T-helper 2 cell treated with Interferon-gamma antibody and Interleukin-4, amounts not matched to agents 5 μg/mL and 100 μg/mL, for 36 hours (primary cell): ENCODE measurements around the gene DDRGK1.
"Not testable (repeated sequence)": the region's sequence is repeated elsewhere in the genome, so short reads cannot be mapped to it uniquely, and the experiment has no call there.

Source experiments
- DNase-seq: peaks from one replicate; pipeline ENCODE4 v3.0.0; 2021; ENCODE audit warnings: low spot score
- H3K27ac Mint-ChIP-seq: one replicate; pipeline ENCODE4 v1.8.0; 2021; ENCODE audit warnings: mild to moderate bottlenecking, mixed read lengths
- H3K27me3 Mint-ChIP-seq: one replicate; pipeline ENCODE4 v1.8.0; 2021; ENCODE audit warnings: low read depth, mixed read lengths
- H3K36me3 Mint-ChIP-seq: one replicate; pipeline ENCODE4 v1.8.0; 2021; ENCODE audit warnings: low read depth, mixed read lengths
- H3K4me1 Mint-ChIP-seq: one replicate; pipeline ENCODE4 v1.8.0; 2021; ENCODE audit warnings: low read depth, mixed read lengths
- H3K4me3 Mint-ChIP-seq: one replicate; pipeline ENCODE4 v1.8.0; 2022; ENCODE audit warnings: mild to moderate bottlenecking, moderate library complexity, mixed read lengths
- H3K9me3 Mint-ChIP-seq: one replicate; pipeline ENCODE4 v1.8.0; 2021; ENCODE audit warnings: mixed read lengths

DDRGK1 gene

DNA sequence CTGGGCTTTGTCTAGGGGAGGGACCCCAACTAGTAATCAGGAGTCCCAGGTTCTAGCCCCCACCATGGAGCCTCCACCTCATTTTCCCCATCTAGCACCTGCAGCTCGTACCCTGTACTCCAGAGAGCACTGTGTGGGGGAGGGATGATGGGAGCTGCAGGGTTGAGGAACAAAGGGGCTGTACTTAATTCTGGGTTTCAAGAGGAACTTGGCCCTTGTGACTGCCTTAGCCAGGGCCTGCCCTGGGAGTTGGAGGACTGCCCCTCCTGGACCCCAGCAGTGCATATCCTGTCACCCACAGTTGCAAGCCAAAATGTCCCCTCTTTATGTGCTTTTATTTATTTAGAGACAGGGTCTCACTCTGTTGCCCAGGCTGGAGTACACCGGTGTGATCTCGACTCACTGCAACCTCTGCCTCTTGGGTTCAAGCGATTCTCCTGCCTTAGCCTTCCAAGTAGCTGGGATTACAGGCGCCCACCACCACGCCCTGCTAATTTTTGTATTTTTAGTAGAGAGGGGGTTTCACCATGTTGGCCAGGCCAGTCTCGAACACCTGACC is 11.0 kb upstream of the DDRGK1 start:
- H3K4me3 Mint-ChIP-seq, H3K9me3 Mint-ChIP-seq, H3K36me3 Mint-ChIP-seq, DNase-seq, H3K27me3 Mint-ChIP-seq, H3K27ac Mint-ChIP-seq, H3K4me1 Mint-ChIP-seq: not testable (repeated sequence)

DNA sequence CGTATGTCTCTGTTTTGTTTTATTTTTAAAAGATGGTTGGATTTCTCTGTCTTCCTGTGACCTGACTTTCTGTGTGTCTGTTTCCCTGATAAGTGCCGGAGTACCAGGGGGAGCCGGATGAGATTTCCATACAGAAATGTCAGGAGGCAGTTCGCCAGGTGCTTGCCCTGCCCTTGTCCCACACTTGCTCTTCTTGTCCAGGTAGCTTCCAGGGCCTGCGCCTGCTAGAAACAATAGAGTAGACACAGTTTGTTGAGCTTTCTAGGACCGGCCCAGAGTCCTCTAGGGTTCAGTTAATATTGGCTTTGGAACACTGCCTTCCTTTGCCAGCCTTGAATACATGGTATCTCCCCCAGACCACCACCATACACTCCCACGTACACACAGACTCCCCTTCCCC is 8.7 kb upstream of the DDRGK1 start:
- no peak overlapping the region for H3K27ac Mint-ChIP-seq

DNA sequence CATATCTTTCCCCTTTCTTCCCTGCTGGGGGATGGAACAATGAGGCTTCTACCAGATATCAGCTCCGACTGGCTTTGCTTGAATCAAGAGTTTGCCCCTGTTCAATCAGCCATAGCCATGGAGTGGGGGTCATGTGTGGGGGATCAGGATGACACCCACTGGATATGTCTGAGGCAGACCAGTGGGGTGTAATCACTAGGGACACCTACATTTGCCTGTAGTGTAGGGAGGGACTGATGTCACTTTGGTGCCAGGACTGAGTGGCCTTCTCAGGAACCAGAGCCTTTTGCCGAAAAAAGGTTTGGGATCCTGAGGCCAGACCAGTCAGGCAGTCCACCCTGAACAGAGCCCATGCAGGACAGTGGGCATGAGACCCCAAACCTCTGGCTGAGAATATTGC is 5.9 kb upstream of the DDRGK1 start:
- DNase-seq, result no peak
- H3K27ac Mint-ChIP-seq, result peak overlapping the region; percentile 15
- H3K4me3 Mint-ChIP-seq, result peak overlapping the region; percentile 90
- H3K27me3 Mint-ChIP-seq, result no peaks in the 10 kb centered on the region
- H3K4me1 Mint-ChIP-seq, result peaks cover 12% of the 10 kb centered on the region
- peaks cover 10% of the 10 kb centered on the region for H3K36me3 Mint-ChIP-seq
- H3K9me3 Mint-ChIP-seq, result no peaks in the 10 kb centered on the region

More for the DNA sequence above, 8.7 kb upstream of the DDRGK1 start:
- Mint-ChIP-seq H3K4me1 (peaks cover 12% of the 10 kb centered on the region), H3K4me3 (no peak overlapping the region), H3K27me3 (no peaks in the 10 kb centered on the region), H3K9me3 (no peaks in the 10 kb centered on the region), H3K36me3 (peaks cover 10% of the 10 kb centered on the region)
- DNase-seq, result no peak

DNA sequence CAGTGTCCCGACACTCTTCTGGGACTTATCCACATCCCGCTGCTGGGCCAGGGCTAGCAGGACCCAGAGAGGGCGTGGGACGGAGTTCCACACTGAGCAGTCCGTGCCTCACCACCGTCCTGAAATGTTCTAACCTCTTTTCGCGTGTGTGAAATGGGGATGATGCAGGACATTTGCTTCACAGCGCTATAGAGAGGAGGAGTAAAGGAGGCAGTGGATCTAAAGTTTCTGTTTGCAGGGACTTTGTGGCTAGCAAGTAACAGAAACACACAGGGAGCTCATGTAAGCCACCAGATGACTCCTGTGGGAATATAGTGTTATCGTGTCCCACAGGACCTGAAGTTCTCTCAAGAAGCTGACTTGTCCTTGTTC is 5.5 kb upstream of the DDRGK1 start:
- peaks cover 10% of the 10 kb centered on the region for H3K36me3 Mint-ChIP-seq
- H3K9me3 Mint-ChIP-seq, result no peaks in the 10 kb centered on the region
- H3K4me1 Mint-ChIP-seq, result peaks cover 12% of the 10 kb centered on the region
- DNase-seq, result no peak
- H3K4me3 Mint-ChIP-seq, result peak overlapping the region; percentile 90
- H3K27me3 Mint-ChIP-seq, result no peaks in the 10 kb centered on the region
- peak overlapping the region; percentile 95 for H3K27ac Mint-ChIP-seq

DNA sequence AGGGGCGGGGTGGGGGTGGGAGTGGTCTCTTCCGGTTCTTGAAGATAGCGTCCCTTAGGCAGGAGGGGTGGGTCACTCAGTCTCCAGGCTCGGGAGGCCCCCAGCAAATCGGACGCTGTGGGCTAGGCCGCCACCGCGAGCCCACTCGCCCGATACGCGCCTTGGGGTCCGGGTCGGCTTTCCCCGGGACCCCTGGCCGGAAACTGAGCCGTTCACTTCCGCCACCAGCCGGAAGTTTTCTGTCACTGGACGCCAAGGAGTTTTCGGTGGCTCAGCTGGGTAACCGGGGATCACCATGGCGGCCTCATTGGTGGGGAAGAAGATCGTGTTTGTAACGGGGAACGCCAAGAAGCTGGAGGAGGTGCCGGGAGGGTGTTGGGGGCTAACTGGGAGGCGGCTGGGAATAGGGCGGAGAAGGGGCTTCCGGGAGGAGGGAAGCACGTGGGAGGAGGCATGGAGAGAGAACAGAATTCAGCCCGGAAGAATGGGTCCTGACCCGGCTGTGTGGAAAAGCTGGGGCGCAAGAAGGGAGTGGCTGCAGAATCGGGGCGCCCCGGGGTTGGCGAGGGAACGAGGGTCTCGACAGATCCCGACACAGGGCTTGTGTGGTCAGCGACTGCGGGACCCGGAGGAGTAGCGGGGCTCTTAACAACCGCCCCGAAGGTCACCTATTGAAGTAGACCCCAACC is 4.9 kb upstream of the DDRGK1 start, which contains the start of gene ITPA:
Gene ITPA, plus strand, starts transcription at position 242 of the 689 bp plus-strand sequence. Its CDS starts 54 bp downstream, at position 296.
- peaks cover 10% of the 10 kb centered on the region for H3K36me3 Mint-ChIP-seq
- no peaks in the 10 kb centered on the region for H3K27me3 Mint-ChIP-seq
- H3K4me3 Mint-ChIP-seq, result peak within 1 kb of the TSS; percentile 90
- DNase-seq, result peak; percentile 62
- H3K9me3 Mint-ChIP-seq, result no peaks in the 10 kb centered on the region
- peak within 1 kb of the TSS; percentile 95 for H3K27ac Mint-ChIP-seq
- peaks cover 14% of the 10 kb centered on the region for H3K4me1 Mint-ChIP-seq

DNA sequence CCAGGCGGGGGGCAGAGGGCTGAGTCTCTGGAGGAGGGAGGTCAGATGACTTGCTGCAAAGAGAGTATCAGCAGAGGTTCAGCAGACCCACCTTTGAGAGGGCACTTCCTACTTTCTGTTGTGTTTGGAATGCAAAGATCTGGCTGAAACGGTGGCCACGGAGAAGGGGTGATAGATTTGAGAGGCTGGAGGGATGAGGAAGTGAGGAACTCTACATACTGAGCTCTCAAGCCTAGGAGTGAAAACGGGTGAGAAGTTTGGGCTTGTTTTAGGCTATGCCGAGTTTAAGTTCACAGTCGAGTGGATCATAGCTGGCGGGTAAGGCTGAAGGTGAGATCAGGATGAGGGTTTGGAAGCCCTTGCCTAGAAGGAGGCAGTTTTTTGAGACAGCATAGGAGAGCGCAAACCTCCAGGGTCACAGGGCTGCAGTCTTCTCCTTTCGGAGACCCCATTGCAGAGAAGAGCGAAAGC is 4.3 kb upstream of the DDRGK1 start:
- no peaks in the 10 kb centered on the region for H3K27me3 Mint-ChIP-seq
- DNase-seq, result no peak
- H3K9me3 Mint-ChIP-seq, result no peaks in the 10 kb centered on the region
- peaks cover 6% of the 10 kb centered on the region for H3K36me3 Mint-ChIP-seq
- peak overlapping the region; percentile 90 for H3K4me3 Mint-ChIP-seq
- H3K4me1 Mint-ChIP-seq, result peaks cover 14% of the 10 kb centered on the region
- peak overlapping the region; percentile 91 for H3K27ac Mint-ChIP-seq

DNA sequence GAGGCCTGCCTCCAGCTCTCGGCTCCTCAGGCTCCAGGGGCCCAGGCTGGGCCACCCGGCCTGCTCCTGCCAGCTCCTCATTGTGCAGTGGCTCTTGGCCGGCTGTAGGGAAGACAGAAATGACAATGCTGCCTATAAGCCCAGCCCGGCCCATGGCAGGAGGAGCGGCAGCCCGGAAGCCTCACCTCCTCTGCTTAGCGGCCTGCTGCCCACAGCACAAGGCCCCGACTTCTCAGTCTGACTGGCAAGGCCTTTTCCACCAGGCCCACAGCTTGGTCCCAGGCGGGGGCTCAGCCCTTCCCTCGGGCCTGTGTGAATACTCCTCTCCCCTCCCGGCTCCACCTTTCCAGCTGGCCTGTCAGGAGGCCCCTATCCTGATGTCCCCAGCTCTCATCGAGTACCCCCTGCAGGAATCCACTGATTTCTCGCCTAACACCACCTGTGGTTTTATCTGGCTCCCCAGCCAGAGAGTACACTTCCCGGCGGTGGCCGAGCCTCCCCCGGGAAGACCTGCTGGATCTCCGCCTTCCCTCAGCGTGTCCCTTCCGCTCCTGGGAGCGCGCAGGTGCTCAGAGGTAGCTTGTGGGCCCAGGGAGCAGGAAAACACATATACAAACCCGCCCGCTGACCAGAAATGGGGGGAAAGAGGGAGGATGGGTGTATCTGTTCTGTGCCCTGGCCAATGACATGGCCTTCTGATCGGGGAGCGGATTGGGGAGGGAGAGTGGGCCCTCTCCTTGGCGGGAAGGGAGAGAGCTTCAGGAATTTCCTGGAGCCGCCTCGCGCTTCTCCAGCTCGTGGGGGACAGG is 963 bp downstream of the DDRGK1 start:
- peak overlapping the region; percentile 98 for H3K4me3 Mint-ChIP-seq
- DNase-seq, result peak; percentile 23
- H3K27ac Mint-ChIP-seq, result peak overlapping the region; percentile 97
- H3K27me3 Mint-ChIP-seq, result no peaks in the 10 kb centered on the region
- peaks cover 8% of the 10 kb centered on the region for H3K4me1 Mint-ChIP-seq
- H3K9me3 Mint-ChIP-seq, result no peaks in the 10 kb centered on the region
- H3K36me3 Mint-ChIP-seq, result peaks cover 29% of the 10 kb centered on the region

DNA sequence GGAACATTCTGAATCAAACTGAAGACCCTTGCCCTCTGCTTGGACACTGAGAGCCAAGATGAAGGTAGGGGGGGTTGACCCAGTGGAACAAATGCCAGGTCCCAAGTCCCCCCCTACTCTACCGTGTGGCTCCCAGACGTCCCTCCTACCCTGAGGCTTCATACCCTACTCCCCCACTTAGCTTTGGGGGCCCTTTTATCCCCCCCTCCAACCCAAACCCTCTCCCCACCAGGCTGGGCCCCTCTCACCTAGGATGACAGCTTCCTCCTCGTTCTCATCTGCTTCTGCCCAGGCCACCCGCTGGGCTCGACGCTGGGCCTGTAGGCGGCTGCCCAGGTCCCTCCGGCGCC is 1.5 kb downstream of the DDRGK1 start:
- Mint-ChIP-seq H3K4me3 (no peak overlapping the region), H3K27me3 (no peaks in the 10 kb centered on the region), H3K9me3 (no peaks in the 10 kb centered on the region), H3K36me3 (peaks cover 29% of the 10 kb centered on the region), H3K27ac (no peak overlapping the region), H3K4me1 (peaks cover 7% of the 10 kb centered on the region)
- no peak for DNase-seq

DNA sequence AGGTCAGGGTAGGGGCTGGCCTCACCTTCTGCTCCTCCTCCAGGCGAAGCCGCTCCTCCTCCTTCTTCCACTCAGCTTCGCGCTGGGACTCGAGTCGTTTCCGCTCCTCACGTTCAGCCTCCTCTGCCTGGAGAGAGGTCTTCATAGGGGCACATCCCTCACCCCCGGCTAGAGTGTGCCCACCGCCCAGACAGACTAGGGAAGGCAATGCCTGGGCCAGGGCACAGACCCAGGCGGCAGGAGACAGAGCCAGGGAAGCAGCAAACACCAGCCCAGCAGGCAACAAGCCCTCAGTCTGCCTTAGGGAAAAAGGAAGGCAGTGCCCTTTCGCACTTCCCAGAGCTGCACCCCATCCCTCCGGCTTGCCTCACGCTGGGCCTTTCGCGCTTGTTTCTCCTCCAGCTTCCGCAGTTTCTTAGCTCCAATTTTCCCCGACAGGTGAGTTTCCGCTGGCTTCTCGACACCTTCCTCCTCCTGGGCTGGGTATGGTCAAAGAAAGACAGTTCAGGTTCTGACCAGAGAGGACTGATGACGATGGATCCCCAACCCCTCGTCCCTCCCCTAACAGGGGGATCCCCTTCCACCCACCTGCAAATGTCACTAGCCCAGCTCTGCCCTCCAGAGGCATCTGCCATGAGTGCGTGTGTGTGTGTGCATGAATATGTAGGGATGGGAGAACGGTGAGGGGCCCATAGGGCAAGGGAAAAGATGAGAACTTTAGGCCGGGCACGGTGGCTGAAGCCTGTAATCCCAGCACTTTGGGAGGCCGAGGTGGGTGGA is 4.3 kb downstream of the DDRGK1 start:
- Mint-ChIP-seq H3K9me3 (no peaks in the 10 kb centered on the region), H3K36me3 (peaks cover 42% of the 10 kb centered on the region), H3K27ac (no peak overlapping the region), H3K4me3 (no peak overlapping the region), H3K27me3 (no peaks in the 10 kb centered on the region), H3K4me1 (peaks cover 7% of the 10 kb centered on the region)
- DNase-seq, result no peak

DNA sequence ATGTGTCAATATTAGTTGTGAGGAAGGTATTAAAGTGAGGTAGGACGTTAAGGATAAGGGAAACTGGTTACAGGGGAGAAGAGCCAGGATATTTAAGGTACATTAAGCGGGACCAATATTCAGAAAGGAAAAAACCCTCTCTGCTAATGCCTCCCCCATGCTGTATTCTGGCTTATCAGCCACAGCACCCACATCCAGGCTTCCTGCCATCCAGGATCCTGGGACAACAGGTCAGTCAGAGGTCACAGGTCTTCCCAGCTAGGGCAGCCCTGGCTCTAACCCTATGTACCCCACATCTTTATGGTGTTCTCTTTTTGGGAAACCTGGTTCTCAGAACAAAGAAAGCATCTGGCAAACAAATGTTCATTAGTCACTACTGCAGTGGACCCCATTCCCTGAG is 5.3 kb downstream of the DDRGK1 start:
- no peak overlapping the region for H3K27ac Mint-ChIP-seq
- no peaks in the 10 kb centered on the region for H3K9me3 Mint-ChIP-seq
- peaks cover 43% of the 10 kb centered on the region for H3K36me3 Mint-ChIP-seq
- H3K4me3 Mint-ChIP-seq, result no peak overlapping the region
- no peaks in the 10 kb centered on the region for H3K27me3 Mint-ChIP-seq
- DNase-seq, result no peak
- H3K4me1 Mint-ChIP-seq, result peaks cover 6% of the 10 kb centered on the region

DNA sequence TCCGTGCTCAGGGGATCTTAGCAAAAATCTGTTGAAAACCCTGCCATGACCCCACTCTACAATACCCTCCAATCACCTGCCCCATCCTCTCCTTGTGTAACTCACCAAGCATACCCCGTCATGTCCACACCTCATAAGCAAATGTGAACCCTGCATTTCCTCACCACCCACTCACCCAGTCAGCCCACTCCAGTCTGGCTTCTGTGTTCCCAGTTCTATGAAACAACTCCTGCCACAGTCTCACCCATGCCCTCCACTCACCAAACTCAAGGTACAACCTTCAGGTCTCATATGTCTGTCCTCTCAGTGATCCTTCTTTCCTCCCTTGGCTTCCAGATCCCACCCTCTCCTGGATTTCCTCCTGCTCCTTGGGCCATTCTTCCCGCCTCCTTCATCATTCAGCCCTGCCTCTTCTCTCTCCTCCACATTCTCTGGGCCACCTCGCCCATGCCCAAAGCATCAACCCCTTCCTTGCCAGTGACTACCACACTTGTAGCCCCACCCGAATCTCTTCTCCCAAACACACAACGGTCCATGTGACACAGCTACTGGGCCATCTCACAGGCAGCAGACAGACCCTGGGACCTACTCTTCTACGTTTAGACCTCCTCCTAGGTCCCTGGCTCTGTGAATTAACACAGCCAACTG is 8.8 kb downstream of the DDRGK1 start:
- Mint-ChIP-seq H3K27me3 (no peaks in the 10 kb centered on the region), H3K36me3 (peaks cover 53% of the 10 kb centered on the region), H3K27ac (no peak overlapping the region), H3K4me1 (no peaks in the 10 kb centered on the region), H3K9me3 (no peaks in the 10 kb centered on the region), H3K4me3 (no peak overlapping the region)
- DNase-seq, result no peak

DNA sequence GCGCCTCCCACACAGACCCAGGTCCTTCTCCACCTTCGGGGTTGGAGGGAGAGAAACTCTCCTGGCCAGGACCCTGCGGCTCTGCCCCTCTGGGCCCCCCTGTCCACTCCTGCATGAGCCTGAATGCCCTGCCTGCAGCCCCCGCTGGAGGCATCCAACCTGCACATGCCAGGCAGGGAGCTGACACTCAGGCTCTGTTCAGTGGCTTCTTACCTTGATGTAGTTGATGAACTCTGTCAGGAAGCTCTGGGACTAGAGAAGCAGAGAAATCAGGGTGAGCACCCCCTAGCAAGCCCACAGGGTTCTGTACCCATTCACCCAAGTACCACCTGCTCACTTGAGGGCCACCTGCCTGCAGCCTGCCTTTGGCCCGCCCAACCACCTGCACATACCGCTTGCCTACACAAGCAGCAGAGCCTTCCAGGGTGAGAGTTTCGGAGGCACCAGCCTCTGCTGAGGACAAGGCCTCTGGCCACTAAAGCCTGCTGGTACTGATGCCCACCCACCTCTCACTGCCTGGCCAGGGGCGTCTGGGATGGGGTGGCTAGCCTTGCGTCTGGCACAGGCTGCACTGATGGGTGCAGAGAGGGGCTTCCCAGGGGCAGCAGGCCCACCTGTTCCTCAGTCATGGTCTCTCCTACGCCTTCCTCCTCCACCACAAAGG is 9.7 kb downstream of the DDRGK1 start:
- peaks cover 50% of the 10 kb centered on the region for H3K36me3 Mint-ChIP-seq
- H3K4me1 Mint-ChIP-seq, result no peaks in the 10 kb centered on the region
- H3K4me3 Mint-ChIP-seq, result no peak overlapping the region
- no peaks in the 10 kb centered on the region for H3K9me3 Mint-ChIP-seq
- no peaks in the 10 kb centered on the region for H3K27me3 Mint-ChIP-seq
- DNase-seq, result no peak
- peak overlapping the region; percentile 35 for H3K27ac Mint-ChIP-seq
